ENCODE results near the gene GARIN3.

GARIN3 gene

GRCh38 chr5:157167214-157167621, 1.2 kb upstream of the GARIN3 start:
- no peak overlapping the region for H3K4me3 ChIP-seq (ENCODE audit: low read depth, low read length)
- TF ChIP-seq CTCF (IDR thresholded peaks at IDR 0.05; ENCODE audit: low read depth, low read length): no peak

- no peak for TF ChIP-seq CTCF (IDR thresholded peaks at IDR 0.05; ENCODE audit: low read depth, low read length)
- H3K4me3 ChIP-seq (ENCODE audit: low read depth, low read length): no peak overlapping the region
Measured at GRCh38 chr5:157165668-157166067, 396 bp downstream of the GARIN3 start.

DNA sequence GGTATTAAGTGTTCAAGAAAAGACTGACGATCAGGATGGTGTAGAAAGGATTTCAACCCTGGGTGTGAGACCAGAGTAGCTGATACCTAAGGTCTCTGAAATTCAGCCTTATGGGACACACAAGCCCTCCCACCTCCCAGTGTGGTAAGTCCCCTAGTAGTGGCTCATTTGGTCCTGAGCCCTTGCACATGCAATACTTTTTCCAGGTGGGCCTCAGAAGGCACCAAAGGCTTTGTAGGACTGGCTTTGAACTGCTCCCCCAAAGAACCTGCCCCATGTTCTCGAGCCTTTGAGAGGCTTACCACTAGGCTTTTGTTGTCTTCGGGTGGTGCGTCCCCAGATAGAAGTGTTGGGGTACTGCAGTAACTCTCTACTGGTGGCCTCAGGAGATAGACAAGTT, 803 bp downstream of the GARIN3 start:
- H3K4me3 ChIP-seq (ENCODE audit: low read depth, low read length): no peak overlapping the region

GRCh38 chr5:157164521-157164920, 1.5 kb downstream of the GARIN3 start:
- no peak for TF ChIP-seq CTCF (IDR thresholded peaks at IDR 0.05; ENCODE audit: low read depth, low read length)
- no peak overlapping the region for H3K4me3 ChIP-seq (ENCODE audit: low read depth, low read length)

More for the DNA sequence above, 803 bp downstream of the GARIN3 start:
- TF ChIP-seq CTCF (IDR thresholded peaks at IDR 0.05; ENCODE audit: low read depth, low read length): no peak

DNA sequence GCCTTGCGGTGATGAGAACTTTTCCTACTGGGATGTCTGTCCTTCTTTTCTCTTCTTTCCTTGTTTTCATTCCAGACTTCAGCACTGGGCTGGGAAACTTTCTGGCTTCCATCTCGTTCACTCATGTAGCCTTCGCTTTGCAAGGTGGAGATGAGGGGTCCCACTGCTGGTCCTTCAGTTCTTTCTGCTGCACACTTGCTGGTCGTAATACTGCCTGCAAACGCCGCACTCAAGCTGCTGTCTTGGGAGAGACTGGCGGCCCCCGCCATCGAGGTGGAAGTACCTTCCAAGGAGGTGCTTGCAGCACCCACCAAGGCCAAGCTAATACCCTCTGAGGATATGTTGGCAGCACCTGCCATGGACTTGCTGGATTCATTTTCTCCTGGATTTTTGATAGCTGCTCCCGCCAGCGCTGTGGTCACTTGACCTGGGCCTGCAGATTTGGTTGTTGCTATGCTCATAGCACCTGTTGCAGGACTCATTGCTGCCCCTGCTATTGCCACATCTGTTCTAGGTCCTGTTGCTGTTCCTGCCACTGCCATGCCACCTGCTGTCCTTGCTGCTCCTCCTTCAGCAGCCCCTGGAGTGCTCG, 3.0 kb downstream of the GARIN3 start:
- TF ChIP-seq CTCF (IDR thresholded peaks at IDR 0.05; ENCODE audit: low read depth, low read length): no peak
- H3K4me3 ChIP-seq (ENCODE audit: low read depth, low read length): no peak overlapping the region

DNA sequence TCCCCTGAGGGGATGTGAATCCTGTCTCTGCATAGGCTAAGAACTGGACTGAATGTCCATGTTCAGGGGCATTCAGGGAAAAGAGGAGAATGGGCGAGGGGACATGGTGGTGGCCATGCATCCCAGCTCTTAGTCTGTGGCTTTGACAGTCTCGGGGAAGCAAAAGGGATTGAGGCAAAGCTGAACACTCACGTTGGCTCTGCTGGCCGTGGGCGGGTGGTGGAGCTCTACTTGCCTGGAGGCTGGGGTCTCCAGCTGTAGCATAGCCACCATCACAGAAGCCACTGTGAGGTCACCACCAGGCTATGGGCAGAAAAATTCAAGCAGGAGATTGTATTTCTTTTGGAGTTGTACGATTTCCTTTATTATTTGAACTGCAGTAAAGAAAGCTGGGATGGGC, 4.1 kb downstream of the GARIN3 start:
- TF ChIP-seq CTCF (IDR thresholded peaks at IDR 0.05; ENCODE audit: low read depth, low read length): no peak
- H3K4me3 ChIP-seq (ENCODE audit: low read depth, low read length): no peak overlapping the region

DNA sequence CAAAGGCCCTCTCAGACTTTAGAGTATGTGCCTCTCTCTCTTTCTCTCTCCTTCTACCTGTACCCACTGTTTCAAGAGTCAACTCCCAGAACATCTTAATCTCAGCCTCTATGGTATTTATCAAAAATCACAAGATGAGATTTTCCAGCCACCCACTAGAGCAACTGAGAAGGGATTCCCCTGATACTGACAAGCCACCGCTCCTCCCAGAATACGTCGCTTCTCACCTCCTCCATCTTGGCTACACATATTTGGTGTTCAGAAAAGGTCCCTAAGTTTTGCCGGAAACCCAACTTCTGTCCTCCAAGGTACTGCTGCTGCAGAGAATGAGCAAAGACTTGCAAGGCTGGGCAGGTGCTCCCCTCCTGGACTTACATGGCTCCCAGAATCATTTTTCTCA, 6.1 kb downstream of the GARIN3 start:
- TF ChIP-seq CTCF (IDR thresholded peaks at IDR 0.05; ENCODE audit: low read depth, low read length): no peak
- no peak overlapping the region for H3K4me3 ChIP-seq (ENCODE audit: low read depth, low read length)

Data from WI38 (cell line).